B cell (primary cell): Measurements from ENCODE around the gene NFASC.

Experiments
- EZH2 ChIP-seq: IDR thresholded peaks from 2 replicates; pipeline ENCODE4 v1.6.1; 2012; ENCODE audit warnings: borderline replicate concordance, low read depth, mild to moderate bottlenecking, moderate library complexity, low read length; ENCODE audit not compliant: insufficient read depth, poor library complexity, severe bottlenecking
- TF ChIP-seq, protein P1 (sequence below): fragments of 200-600 bp; IDR thresholded peaks from one replicate; pipeline ENCODE4 v1.8.0; 2022; ENCODE audit warnings: antibody characterized with exemption, mild to moderate bottlenecking

DNA sequence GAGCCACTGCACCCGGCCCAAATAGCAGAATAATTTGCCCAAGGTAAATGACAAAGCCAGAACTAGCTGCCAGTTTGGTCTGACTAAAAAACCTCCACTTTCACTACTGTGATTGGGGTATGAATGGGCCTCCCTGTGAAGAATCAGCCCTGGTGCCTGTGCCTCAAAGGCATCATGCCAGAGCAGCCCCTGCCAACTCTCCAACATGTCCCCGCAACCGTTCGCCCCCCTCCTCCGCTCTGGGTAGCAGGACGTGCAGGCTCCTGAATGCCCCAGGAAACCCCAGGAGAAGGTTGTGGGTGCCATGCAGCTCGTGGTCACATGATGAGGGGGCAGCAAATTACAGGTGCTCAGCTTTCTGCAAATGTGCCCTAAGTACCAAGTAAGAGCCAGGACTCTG, 157.7 kb downstream of the NFASC start:
- no peak for TF ChIP-seq EZH2
- TF ChIP-seq, protein P1, sequence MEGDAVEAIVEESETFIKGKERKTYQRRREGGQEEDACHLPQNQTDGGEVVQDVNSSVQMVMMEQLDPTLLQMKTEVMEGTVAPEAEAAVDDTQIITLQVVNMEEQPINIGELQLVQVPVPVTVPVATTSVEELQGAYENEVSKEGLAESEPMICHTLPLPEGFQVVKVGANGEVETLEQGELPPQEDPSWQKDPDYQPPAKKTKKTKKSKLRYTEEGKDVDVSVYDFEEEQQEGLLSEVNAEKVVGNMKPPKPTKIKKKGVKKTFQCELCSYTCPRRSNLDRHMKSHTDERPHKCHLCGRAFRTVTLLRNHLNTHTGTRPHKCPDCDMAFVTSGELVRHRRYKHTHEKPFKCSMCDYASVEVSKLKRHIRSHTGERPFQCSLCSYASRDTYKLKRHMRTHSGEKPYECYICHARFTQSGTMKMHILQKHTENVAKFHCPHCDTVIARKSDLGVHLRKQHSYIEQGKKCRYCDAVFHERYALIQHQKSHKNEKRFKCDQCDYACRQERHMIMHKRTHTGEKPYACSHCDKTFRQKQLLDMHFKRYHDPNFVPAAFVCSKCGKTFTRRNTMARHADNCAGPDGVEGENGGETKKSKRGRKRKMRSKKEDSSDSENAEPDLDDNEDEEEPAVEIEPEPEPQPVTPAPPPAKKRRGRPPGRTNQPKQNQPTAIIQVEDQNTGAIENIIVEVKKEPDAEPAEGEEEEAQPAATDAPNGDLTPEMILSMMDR, result no peak
